SJSA1 (cell line): ENCODE data around the gene EHBP1L1. TPM values are rescaled to one million over a fixed set of nuclear protein-coding genes. Genes with fewer than 3 reads are reported as not detected.

Experiments
- DNase-seq, 2 experiments: peaks; one replicate each; pipeline ENCODE4 v3.0.0-alpha.2; 2015 to 2020; ENCODE audit warnings: low spot score in 2 of 2, low read depth in 1 of 2
- H3K27ac ChIP-seq: fragments of 250-450 bp; sonication (Bioruptor Pico); 2 replicates; pipeline ENCODE4 v1.5.1; 2020; ENCODE audit warnings: mild to moderate bottlenecking, moderate library complexity
- H3K27me3 ChIP-seq: fragments of 250-450 bp; sonication (Bioruptor Pico); replicated peaks from 2 replicates; pipeline ENCODE4 v1.5.1; 2020; ENCODE audit warnings: mild to moderate bottlenecking, moderate library complexity
- H3K36me3 ChIP-seq: fragments of 250-450 bp; sonication (Bioruptor Pico); 2 replicates; pipeline ENCODE4 v1.5.1; 2020; ENCODE audit warnings: mild to moderate bottlenecking
- H3K4me1 ChIP-seq: fragments of 250-450 bp; sonication (Bioruptor Pico); replicated peaks from 2 replicates; pipeline ENCODE4 v1.6.1; 2021; ENCODE audit warnings: mild to moderate bottlenecking
- H3K4me3 ChIP-seq: fragments of 250-450 bp; sonication (Bioruptor Pico); 2 replicates; pipeline ENCODE4 v1.5.1; 2020; ENCODE audit warnings: mild to moderate bottlenecking
- H3K9me3 ChIP-seq: fragments of 250-450 bp; sonication (Bioruptor Pico); replicated peaks from 2 replicates; pipeline ENCODE4 v1.5.1; 2020; ENCODE audit warnings: mild to moderate bottlenecking
- total RNA-seq: library from RNA; depleted of rRNA; stranded (reverse); fragments of >200 nt; shearing (Covaris generic); gene quantifications from 2 replicates; pipeline ENCODE4 v1.2.3, GENCODE V29; 2014

Gene EHBP1L1
- total RNA-seq, 1 experiment from 2014 or later: 103 TPM

DNA sequence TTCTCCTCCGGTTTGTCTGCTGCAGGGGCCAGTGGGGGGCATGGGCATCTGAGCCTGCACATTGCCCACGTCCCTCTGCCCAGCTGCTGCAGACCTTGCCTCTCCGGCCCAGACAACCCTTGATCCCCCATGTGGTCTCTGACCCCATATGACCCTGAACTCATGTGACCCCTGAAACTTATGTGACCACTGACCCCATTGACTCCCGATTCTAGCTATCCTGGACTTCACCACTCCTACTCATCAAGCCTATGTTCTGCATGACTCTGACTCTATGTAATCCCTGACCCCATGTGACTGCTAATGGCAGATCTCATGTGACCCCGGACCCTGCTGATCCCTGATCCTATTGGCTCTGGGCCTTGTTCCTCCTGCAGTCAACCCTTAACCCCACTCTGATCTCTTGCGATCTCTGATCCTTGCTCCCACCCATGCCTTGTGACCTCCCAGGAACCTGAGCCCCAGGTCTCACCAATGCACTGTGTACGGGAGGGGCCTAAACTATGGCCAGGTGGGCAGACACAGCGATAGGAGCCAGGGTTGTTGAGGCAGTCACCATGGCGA lies 23.4 kb upstream of the EHBP1L1 start:
- Histone ChIP-seq H3K27ac (no peak overlapping the region), H3K36me3 (peaks cover 12% of the 10 kb centered on the region), H3K9me3 (no peaks in the 10 kb centered on the region)

DNA sequence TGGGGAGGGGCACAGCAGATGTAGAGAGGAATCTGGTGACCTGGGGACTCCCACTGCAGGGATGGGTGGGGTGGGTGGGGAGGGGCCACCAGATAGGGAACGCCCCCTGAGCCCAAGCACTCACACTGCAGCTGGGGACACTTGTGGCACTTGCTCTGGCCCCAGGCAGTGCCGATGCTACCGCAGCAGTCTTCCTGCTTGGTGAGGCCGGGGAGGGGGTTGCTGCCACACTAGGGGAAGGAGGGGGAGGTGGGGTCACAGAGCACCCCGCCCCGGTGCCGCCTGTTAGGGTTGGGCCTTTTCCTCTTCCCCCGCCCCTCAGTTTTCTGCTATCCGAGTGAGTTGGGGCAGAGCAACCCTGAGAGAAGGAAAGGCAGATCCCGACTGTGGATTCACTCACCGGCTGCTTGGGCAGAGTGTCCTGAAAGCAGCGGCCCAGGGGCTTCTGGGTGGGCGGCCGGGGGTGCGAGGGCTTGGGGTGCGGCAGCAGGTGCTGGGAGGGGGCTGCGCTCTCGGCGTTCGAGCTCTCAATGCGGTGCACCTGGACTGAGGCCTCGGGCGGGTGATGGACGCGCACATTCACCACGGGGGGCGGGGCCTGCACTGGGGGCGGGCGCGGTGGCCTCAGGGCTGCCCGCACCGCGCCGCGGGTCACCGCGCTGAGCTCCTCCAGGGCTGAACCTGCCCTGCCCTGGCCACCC lies 22.4 kb upstream of the EHBP1L1 start:
- DNase-seq: no peak
- H3K4me1 ChIP-seq: peaks cover 43% of the 10 kb centered on the region
- H3K27me3 ChIP-seq: no peaks in the 10 kb centered on the region
- H3K9me3 ChIP-seq: no peaks in the 10 kb centered on the region
- H3K27ac ChIP-seq: no peak overlapping the region
- H3K4me3 ChIP-seq: no peak overlapping the region
- peaks cover 12% of the 10 kb centered on the region for H3K36me3 ChIP-seq

More for the DNA sequence above, 23.4 kb upstream of the EHBP1L1 start:
- Histone ChIP-seq H3K4me3 (no peak overlapping the region), H3K4me1 (peaks cover 35% of the 10 kb centered on the region), H3K27me3 (no peaks in the 10 kb centered on the region)
- DNase-seq: no peak

DNA sequence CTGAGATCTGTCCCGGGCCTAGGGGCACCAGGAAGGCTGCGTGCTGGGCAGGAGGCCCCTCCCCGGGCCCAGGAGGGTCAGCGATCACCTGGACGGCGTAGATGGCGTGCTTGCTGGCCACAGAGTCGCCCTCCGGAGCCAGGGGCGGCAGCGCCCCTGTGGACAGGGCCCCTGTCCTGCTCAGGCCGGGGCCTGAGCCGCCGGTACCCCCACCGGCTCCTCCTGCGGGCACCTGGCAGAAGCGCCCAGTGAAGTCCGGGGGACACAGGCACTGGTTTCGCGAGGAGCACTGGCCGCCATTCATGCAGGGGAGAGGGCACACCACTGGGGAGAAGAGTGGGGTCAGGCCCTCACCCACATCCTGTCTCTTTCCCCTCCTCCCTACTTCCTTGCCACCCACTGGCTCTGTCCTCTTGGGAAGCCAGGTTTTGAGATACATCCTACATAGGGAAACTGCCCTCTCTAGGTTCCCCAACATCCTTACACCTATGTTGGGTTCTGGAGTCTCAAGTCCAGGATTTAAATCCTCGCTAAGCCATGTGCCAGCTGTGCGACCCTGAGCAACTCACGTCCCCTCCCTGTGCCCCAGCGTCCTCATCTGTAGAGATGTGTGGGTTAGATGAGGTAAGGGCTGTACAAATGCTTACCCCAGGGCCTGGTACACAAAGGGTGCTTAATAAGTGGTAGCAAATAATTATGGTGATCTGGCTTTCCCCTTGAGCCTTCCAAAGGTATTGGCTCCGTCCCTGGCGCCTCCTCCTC lies 21.6 kb upstream of the EHBP1L1 start:
- Histone ChIP-seq H3K27me3 (no peaks in the 10 kb centered on the region), H3K27ac (no peak overlapping the region), H3K9me3 (no peaks in the 10 kb centered on the region), H3K36me3 (peaks cover 12% of the 10 kb centered on the region), H3K4me1 (peaks cover 51% of the 10 kb centered on the region), H3K4me3 (no peak overlapping the region)
- DNase-seq: no peak

DNA sequence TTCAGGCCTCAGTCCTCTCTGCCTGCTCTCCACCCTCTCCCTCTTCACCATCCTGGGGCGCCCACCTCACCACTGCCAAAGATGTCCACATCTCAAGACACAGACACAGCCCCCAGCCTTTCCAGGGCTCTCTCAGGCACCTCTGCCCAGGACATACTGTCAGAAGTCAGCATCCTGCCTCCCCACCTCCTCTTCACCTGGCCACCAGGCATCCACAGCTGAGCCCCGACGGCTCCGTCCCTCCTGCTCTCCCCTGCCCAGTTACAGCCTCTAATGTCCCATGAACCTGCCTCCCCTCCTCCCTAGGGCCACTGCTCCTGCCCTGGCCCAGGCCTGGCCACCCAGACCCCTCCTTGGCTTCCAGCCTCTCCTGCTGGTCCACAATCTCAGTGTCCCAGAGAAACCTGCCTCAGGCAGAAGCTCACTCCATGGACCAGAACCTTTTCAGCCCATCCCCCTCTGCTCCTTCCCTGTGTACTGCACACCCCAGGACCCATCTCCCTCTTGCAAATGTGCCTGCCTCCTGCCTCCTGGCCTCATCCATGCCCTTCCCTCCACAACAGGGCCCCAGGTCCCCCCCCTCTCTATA lies 20.9 kb upstream of the EHBP1L1 start:
- no peak for DNase-seq

DNA sequence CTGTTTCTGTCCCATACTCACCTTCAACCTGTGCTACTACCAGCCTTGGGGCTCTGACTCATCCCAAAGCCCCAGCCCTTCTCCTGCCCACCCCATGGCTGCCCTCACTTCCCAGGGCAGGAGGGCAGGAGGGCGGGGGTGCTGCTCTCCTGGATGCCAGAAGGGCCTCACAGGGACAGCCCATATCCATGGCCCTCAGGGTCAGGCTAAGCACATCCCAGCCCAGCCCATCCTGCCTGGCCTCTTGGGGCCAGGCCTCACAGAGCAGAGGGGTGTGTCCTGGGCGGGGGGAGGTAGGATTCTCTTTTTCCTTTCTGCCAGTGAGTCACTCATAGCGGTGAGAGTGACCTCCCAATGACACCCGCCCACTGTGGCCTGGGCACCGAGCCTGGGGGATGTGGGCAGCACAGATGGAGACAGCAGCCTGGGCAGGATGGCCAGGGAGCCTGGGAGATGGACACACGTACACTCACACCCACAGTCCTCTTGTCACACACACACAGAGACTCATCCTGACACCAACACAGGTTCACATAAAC lies 20.1 kb upstream of the EHBP1L1 start:
- Histone ChIP-seq H3K27ac (no peak overlapping the region), H3K27me3 (no peaks in the 10 kb centered on the region), H3K9me3 (no peaks in the 10 kb centered on the region), H3K4me1 (peaks cover 66% of the 10 kb centered on the region), H3K36me3 (peaks cover 12% of the 10 kb centered on the region), H3K4me3 (no peak overlapping the region)
- peak; percentile 97 to 98 for DNase-seq

More for the DNA sequence above, 20.9 kb upstream of the EHBP1L1 start:
- H3K4me1 ChIP-seq: peaks cover 58% of the 10 kb centered on the region
- peaks cover 12% of the 10 kb centered on the region for H3K36me3 ChIP-seq
- H3K27me3 ChIP-seq: no peaks in the 10 kb centered on the region
- H3K27ac ChIP-seq: no peak overlapping the region
- H3K9me3 ChIP-seq: no peaks in the 10 kb centered on the region
- H3K4me3 ChIP-seq: no peak overlapping the region

DNA sequence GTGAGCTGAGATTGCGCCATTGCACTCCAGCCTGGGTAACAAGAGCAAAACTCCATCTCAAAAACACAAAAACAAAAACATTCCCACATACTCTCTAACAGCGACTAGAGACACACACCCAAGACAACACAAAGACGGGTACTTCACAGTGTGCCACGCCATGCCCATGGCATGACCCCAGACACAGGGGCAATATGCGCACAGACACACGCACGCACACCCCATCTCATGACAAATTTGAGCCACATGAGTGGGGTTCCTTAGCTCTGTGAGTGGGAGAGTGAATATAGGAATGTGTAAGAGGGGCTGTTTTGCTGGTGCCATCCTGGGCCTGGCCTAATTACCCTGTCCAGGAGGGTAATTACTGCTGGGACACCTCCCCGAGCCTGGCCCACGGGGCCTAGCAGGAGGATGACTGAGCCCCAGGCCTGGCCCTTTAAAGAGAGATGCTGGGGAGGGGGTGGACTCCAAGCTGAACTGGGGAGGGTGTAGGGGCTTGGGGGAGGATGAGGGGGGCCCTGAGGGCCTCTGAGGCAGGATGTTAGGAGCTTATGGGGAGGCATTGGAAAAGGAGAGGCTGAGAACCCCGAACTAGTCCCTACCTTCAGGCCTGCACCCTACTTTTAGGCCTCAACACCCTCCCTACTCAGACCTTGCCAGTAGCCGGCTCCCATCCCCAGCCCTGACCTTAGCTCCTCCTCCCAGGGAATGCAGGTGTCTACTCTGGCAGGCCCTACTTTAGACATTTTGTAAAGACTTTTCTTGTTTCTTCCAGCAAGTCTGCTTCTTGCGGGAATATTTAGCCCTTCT lies 19.2 kb upstream of the EHBP1L1 start:
- Histone ChIP-seq H3K9me3 (no peaks in the 10 kb centered on the region), H3K36me3 (peaks cover 7% of the 10 kb centered on the region), H3K4me1 (peaks cover 72% of the 10 kb centered on the region), H3K27ac (no peak overlapping the region), H3K27me3 (no peaks in the 10 kb centered on the region), H3K4me3 (no peak overlapping the region)
- no peak for DNase-seq

DNA sequence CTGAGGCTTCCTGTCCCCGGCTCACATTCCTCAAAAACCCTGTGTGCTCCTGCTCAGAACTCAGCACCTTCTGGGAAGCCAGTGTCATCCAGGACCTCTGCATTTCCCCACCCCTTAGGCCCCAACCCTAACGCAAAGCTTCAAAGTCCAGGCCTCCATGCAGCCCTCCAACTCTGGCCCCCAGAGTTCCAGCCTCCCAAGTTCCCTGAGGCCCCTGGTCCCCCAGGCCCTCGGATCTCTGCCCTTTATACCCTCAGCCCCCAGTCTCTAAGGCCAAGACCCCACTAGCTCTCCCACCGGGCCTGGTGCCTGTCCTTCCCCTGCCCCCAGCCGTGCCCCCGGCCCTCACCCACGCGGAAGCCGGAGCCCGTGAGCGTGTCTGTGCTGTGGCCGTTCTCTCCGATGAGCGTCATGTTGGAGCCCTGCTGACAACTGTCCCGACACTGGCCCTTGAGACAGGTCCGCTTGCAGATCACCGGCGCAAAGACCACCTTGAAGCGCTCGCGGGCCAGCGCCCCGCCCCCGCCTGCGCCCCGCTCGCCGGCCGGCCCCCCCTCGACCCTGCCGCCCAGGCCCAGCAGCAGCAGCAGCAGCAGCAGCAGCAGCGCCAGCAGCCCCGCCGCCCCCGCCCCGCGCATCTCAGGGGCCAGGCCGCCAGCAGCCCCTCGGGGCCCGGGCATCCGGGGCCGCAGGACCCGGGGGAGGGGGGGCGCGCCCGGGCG lies 18.4 kb upstream of the EHBP1L1 start:
- DNase-seq: no peak
- H3K27ac ChIP-seq: no peak overlapping the region
- peak overlapping the region; percentile 42 for H3K4me3 ChIP-seq
- H3K36me3 ChIP-seq: peaks cover 4% of the 10 kb centered on the region; the same call in 1 of the 2 replicates
- H3K27me3 ChIP-seq: no peaks in the 10 kb centered on the region
- no peaks in the 10 kb centered on the region for H3K9me3 ChIP-seq
- peaks cover 72% of the 10 kb centered on the region for H3K4me1 ChIP-seq

DNA sequence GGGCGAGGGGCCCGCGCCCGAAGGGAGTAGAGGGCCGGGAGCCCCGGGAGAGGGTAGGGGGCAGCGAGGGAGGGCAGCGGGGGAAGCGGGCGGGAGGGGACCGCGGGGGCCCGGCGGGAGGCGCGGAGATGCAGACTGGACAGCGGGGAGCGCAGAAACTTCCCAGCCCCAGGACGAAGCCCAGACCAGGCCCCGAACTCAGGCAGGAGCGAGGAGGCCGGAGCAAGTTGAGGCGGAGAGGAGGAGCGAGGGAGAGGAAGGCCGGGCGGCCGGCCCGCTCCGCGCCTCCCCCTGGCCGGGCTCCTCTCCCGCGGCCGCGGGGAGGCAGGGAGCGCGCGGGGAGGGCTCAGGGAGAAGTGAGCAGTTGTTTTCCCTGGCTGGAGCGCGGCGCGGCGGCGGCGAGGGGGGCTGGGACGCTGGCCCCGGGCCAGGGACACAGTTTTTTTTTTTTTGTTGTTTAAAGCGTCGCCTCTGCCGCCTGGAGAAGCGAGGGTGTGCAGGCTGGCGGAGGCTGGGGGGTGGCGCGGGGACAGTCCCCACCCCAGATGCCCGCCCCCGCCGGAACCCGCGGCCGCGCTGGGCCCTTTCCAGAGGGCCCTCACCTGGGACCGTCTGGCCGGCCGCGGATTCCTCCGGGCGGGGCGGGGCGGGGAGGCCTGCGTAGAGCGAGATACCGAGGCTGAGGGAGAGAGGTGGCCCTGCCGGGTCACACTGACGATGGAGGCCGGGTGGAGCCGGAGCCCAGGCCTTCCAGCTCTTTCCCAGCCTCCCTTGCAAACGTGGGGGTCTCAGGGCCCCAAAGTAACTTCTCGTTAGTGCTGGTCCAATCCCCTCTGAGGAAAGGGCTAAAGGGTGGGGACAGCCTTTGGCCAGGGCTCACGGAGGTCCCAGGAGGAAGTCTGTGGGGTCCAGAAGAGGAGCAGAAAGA lies 17.6 kb upstream of the EHBP1L1 start, which contains the start of gene LTBP3:
Gene LTBP3 (minus strand): TSS at position 358 of the 928 bp plus-strand sequence. CDS start 400 bp downstream, outside the sequence.
- peaks cover 72% of the 10 kb centered on the region for H3K4me1 ChIP-seq
- H3K9me3 ChIP-seq: no peaks in the 10 kb centered on the region
- H3K4me3 ChIP-seq: peak within 1 kb of the TSS; percentile 42
- no peaks in the 10 kb centered on the region for H3K27me3 ChIP-seq
- no peaks in the 10 kb centered on the region for H3K36me3 ChIP-seq
- peak within 1 kb of the TSS; percentile 35 for H3K27ac ChIP-seq
- peak; percentile 87 to 91 for DNase-seq

DNA sequence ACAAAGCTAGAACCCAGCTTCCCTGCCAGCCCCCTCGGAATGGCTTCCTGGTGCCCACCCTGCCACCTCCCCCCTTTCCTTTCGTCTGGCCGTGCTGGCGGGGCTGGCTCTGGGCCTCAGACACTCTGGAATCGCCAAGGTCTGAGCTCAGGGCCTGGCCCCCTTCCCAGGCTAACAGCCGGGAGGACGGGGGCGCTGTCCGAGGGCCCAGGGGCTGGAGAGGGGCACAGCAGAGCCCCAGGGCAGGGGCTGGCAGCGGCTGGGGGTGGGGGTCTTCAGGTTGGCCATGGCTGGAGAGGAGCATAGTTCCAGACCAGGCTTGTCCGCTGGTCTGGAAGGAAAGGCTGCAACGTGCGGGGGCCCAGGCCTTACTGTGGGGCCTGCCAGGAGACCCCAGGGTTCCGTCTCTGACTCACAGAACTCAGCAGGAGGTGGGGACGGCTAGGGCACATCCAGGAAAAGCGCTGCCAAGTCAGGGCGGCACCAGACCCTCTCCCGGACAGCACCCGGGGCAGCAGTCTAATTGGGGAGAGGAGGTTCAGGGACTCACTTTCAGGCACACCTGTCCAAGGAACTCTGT lies 16.8 kb upstream of the EHBP1L1 start:
- Histone ChIP-seq H3K9me3 (no peaks in the 10 kb centered on the region), H3K4me3 (peak overlapping the region; percentile 42), H3K4me1 (peaks cover 71% of the 10 kb centered on the region), H3K27me3 (no peaks in the 10 kb centered on the region), H3K27ac (peak overlapping the region; percentile 35), H3K36me3 (no peaks in the 10 kb centered on the region)
- no peak for DNase-seq

DNA sequence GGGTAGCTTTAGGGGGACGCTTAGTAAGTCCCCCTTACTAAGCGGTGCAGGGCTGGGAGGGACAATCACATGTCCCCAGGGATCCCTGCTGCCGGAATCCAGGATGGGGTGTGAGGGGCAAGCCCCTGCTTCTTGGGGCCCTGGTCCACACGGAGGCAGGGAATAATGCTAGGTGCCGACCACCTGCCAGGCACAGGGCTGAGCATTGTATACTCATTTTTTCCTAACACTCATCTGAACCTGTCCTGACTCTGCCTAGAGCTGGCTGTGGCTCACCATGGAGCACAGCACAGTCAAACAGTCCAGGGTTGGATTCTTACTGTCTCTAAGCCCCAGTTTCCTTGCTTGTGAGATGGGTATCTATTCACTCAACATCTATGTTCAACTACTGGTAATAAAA lies 16.3 kb upstream of the EHBP1L1 start:
- Histone ChIP-seq H3K27me3 (no peaks in the 10 kb centered on the region), H3K4me3 (no peak overlapping the region), H3K9me3 (no peaks in the 10 kb centered on the region), H3K27ac (peak overlapping the region; percentile 17), H3K36me3 (no peaks in the 10 kb centered on the region), H3K4me1 (peaks cover 66% of the 10 kb centered on the region)
- DNase-seq: no peak

DNA sequence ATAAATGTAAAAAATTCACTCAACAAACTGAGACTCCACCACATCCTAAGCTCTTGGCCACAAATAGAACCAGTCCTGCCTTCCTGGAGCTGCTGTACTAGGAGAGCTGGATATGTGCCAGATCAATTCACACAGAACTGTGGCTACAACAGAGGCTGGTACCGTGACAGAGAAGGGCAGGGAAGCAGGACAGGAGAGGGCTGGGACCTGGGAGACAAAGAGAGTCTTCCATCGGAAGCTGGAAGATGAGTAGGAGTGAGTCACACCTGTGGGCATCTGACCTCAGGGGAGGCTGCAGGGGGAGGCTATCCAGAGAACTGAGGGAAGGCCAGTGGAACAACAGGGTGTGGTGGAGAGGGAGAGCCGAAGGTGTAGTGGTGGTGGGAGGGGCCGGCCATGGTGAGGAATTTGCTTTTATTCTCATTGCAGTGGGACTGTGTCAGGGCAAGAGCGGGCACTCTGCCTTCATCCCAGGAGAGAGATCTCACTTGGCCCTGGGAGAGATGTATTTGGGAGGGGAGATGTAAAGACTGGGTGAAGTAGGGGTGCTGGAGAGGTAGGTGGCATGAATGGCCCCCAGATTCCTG lies 15.8 kb upstream of the EHBP1L1 start:
- peaks cover 62% of the 10 kb centered on the region for H3K4me1 ChIP-seq
- peak; percentile 73 to 88 for DNase-seq
- H3K27me3 ChIP-seq: no peaks in the 10 kb centered on the region
- no peaks in the 10 kb centered on the region for H3K9me3 ChIP-seq
- no peaks in the 10 kb centered on the region for H3K36me3 ChIP-seq
- H3K4me3 ChIP-seq: no peak overlapping the region
- H3K27ac ChIP-seq: peak overlapping the region; percentile 17
